ENCODE data around the gene TMC5.
"Not testable (repeated sequence)": the region's sequence is repeated elsewhere in the genome, so short reads cannot be mapped to it uniquely, and the experiment has no call there.

The TMC5 gene

GRCh38 chr16:19524616-19525384, 107.1 kb downstream of the TMC5 start:
- no peak for TF ChIP-seq Cebpa-rat (IDR thresholded peaks at IDR 0.05)
- H3K9me3 ChIP-seq (replicated peaks in 1 of 11): no peaks in the 10 kb centered on the region
- peak overlapping the region; percentile 75 to 93 (median 86) for H3K4me2 ChIP-seq
- H3K36me3 ChIP-seq: peaks cover 18 to 24% (median 23%) of the 10 kb centered on the region in 11 experiments
- peaks cover 37 to 47% (median 42%) of the 10 kb centered on the region in 10 experiments for H3K4me1 ChIP-seq
- peaks cover 0 to 7% (median 0%) of the 10 kb centered on the region in 11 experiments; a peak in 4 of 22 replicates for H4K20me1 ChIP-seq
- H3K4me3 ChIP-seq: peak overlapping the region; percentile 89 to 99 (median 96)
- no peaks in the 10 kb centered on the region for H3K27me3 ChIP-seq
- H3K9ac ChIP-seq: peak overlapping the region; percentile 80 to 91 (median 88)
- H3K27ac ChIP-seq: peak overlapping the region; percentile 33 to 90 (median 84); a peak in 21 of 22 replicates

GRCh38 chr16:19525385-19525723, 107.7 kb downstream of the TMC5 start:
- H4K20me1 ChIP-seq: peaks cover 0 to 3% (median 0%) of the 10 kb centered on the region in 11 experiments; a peak in 4 of 22 replicates
- peak overlapping the region; percentile 75 to 93 (median 86) for H3K4me2 ChIP-seq
- H3K9ac ChIP-seq: peak overlapping the region in 9 of 11 experiments; percentile 81 to 91 (median 89); a peak in 15 of 22 replicates
- peaks cover 22 to 29% (median 28%) of the 10 kb centered on the region in 11 experiments for H3K36me3 ChIP-seq
- TF ChIP-seq Cebpa-rat (IDR thresholded peaks at IDR 0.05): no peak
- H3K4me1 ChIP-seq: peaks cover 31 to 42% (median 36%) of the 10 kb centered on the region in 10 experiments
- no peaks in the 10 kb centered on the region for H3K27me3 ChIP-seq
- H3K4me3 ChIP-seq: peak overlapping the region; percentile 89 to 99 (median 96); a peak in 19 of 20 replicates
- peak overlapping the region in 1 of 11 experiments; percentile 84; a peak in 2 of 22 replicates for H3K27ac ChIP-seq
- H3K9me3 ChIP-seq (replicated peaks in 1 of 11): no peaks in the 10 kb centered on the region

GRCh38 chr16:19527161-19527560, 109.5 kb downstream of the TMC5 start:
- H3K36me3 ChIP-seq: peaks cover 28 to 47% (median 42%) of the 10 kb centered on the region in 11 experiments
- no peaks in the 10 kb centered on the region for H3K9me3 ChIP-seq (replicated peaks in 1 of 11)
- no peak overlapping the region for H3K4me2 ChIP-seq
- H3K4me3 ChIP-seq: no peak overlapping the region
- H3K27ac ChIP-seq: no peak overlapping the region
- TF ChIP-seq Cebpa-rat (IDR thresholded peaks at IDR 0.05): no peak
- H3K27me3 ChIP-seq: no peaks in the 10 kb centered on the region
- peaks cover 25 to 32% (median 27%) of the 10 kb centered on the region in 10 experiments for H3K4me1 ChIP-seq
- no peaks in the 10 kb centered on the region for H4K20me1 ChIP-seq
- H3K9ac ChIP-seq: no peak overlapping the region

- Histone ChIP-seq H3K9me3 (replicated peaks in 1 of 11) (no peaks in the 10 kb centered on the region), H4K20me1 (no peaks in the 10 kb centered on the region), H3K27ac (no peak overlapping the region), H3K36me3 (peaks cover 35 to 62% (median 55%) of the 10 kb centered on the region in 11 experiments), H3K9ac (no peak overlapping the region), H3K4me1 (peaks cover 12 to 19% (median 14%) of the 10 kb centered on the region in 10 experiments), H3K4me2 (no peak overlapping the region), H3K27me3 (no peaks in the 10 kb centered on the region), H3K4me3 (no peak overlapping the region)
- peak in 1 of 11 experiments; percentile 36; a peak in 1 of 22 replicates for TF ChIP-seq Cebpa-rat (IDR thresholded peaks at IDR 0.05)
Observed at GRCh38 chr16:19528666-19529065, 111.0 kb downstream of the TMC5 start.

GRCh38 chr16:19532601-19533000, 114.9 kb downstream of the TMC5 start:
- H3K4me2 ChIP-seq: no peak overlapping the region
- H3K36me3 ChIP-seq: peaks cover 70 to 100% (median 92%) of the 10 kb centered on the region in 11 experiments
- H3K9me3 ChIP-seq (replicated peaks in 1 of 11): no peaks in the 10 kb centered on the region
- no peaks in the 10 kb centered on the region for H3K4me1 ChIP-seq
- H3K9ac ChIP-seq: no peak overlapping the region
- no peak overlapping the region for H3K4me3 ChIP-seq
- no peak for TF ChIP-seq Cebpa-rat (IDR thresholded peaks at IDR 0.05)
- H3K27ac ChIP-seq: no peak overlapping the region
- H4K20me1 ChIP-seq: no peaks in the 10 kb centered on the region
- H3K27me3 ChIP-seq: no peaks in the 10 kb centered on the region

GRCh38 chr16:19540241-19540970, 122.7 kb downstream of the TMC5 start:
- Histone ChIP-seq H3K4me2 (no peak overlapping the region), H3K9me3 (replicated peaks in 1 of 11) (peaks cover 0 to 19% (median 9%) of the 10 kb centered on the region in 11 experiments; a peak in 14 of 22 replicates), H3K27me3 (no peaks in the 10 kb centered on the region), H3K4me3 (no peak overlapping the region), H3K27ac (no peak overlapping the region), H3K4me1 (no peaks in the 10 kb centered on the region), H3K36me3 (peaks cover 86 to 100% (median 97%) of the 10 kb centered on the region in 11 experiments), H4K20me1 (no peaks in the 10 kb centered on the region), H3K9ac (no peak overlapping the region)
- no peak for TF ChIP-seq Cebpa-rat (IDR thresholded peaks at IDR 0.05)

- TF ChIP-seq Cebpa-rat (IDR thresholded peaks at IDR 0.05): no peak
- Histone ChIP-seq H3K9ac (no peak overlapping the region), H3K4me3 (no peak overlapping the region), H3K4me2 (no peak overlapping the region), H3K36me3 (peaks cover 81 to 100% (median 97%) of the 10 kb centered on the region in 11 experiments), H3K4me1 (no peaks in the 10 kb centered on the region), H4K20me1 (no peaks in the 10 kb centered on the region), H3K9me3 (replicated peaks in 1 of 11) (peaks cover 0 to 19% (median 9%) of the 10 kb centered on the region in 11 experiments; a peak in 14 of 22 replicates), H3K27ac (no peak overlapping the region), H3K27me3 (no peaks in the 10 kb centered on the region)
Observed at GRCh38 chr16:19542138-19542821, 124.6 kb downstream of the TMC5 start.

GRCh38 chr16:19543278-19543996, 125.8 kb downstream of the TMC5 start:
- not testable (repeated sequence) for H3K27me3 ChIP-seq, H4K20me1 ChIP-seq, H3K4me1 ChIP-seq, H3K9ac ChIP-seq, H3K27ac ChIP-seq, H3K4me2 ChIP-seq, H3K4me3 ChIP-seq
- peaks cover 0 to 19% (median 9%) of the 10 kb centered on the region in 11 experiments; a peak in 14 of 22 replicates for H3K9me3 ChIP-seq (replicated peaks in 1 of 11)
- H3K36me3 ChIP-seq: peaks cover 80 to 100% (median 97%) of the 10 kb centered on the region in 11 experiments

Measured in BLaER1 treated with 17β-estradiol and CSF1 and Interleukin-3, amounts not matched to agents 10 nM and 100 nM (cell line).